ENCODE data around the gene MTF2.

DNA sequence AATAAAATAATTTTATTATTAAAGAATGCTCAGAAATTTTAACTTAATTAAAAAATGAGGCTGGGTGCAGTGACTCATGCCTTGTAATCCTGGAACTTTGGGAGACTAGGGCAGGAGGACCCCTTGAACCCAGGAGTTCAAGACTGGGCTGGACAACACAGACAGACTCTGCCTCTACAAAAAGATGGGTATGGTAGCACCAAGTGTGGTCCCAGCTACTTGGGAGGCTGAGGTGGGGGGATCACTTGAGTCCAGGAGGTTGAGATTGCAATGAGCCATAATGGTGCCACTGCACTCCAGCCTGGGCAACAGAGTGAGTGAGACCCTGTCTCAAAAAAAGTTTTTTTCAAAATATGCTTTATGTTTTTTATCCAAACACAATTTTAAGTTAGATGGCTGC, 75.8 kb downstream of the MTF2 start:
- TF ChIP-seq, protein P1, sequence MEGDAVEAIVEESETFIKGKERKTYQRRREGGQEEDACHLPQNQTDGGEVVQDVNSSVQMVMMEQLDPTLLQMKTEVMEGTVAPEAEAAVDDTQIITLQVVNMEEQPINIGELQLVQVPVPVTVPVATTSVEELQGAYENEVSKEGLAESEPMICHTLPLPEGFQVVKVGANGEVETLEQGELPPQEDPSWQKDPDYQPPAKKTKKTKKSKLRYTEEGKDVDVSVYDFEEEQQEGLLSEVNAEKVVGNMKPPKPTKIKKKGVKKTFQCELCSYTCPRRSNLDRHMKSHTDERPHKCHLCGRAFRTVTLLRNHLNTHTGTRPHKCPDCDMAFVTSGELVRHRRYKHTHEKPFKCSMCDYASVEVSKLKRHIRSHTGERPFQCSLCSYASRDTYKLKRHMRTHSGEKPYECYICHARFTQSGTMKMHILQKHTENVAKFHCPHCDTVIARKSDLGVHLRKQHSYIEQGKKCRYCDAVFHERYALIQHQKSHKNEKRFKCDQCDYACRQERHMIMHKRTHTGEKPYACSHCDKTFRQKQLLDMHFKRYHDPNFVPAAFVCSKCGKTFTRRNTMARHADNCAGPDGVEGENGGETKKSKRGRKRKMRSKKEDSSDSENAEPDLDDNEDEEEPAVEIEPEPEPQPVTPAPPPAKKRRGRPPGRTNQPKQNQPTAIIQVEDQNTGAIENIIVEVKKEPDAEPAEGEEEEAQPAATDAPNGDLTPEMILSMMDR (IDR thresholded peaks at IDR 0.05; ENCODE audit: low read depth, low read length, poor library complexity, severe bottlenecking) = no peak
- TF ChIP-seq EZH2phosphoT487 (IDR thresholded peaks at IDR 0.05; ENCODE audit: borderline replicate concordance, low read length) = no peak
